D341Med (cell line): ENCODE results near the gene SPACA7.

ENCODE experiments used
- DNase-seq: peaks from one replicate; pipeline ENCODE4 v3.0.0; 2012; ENCODE audit warnings: low spot score

Gene SPACA7

DNA sequence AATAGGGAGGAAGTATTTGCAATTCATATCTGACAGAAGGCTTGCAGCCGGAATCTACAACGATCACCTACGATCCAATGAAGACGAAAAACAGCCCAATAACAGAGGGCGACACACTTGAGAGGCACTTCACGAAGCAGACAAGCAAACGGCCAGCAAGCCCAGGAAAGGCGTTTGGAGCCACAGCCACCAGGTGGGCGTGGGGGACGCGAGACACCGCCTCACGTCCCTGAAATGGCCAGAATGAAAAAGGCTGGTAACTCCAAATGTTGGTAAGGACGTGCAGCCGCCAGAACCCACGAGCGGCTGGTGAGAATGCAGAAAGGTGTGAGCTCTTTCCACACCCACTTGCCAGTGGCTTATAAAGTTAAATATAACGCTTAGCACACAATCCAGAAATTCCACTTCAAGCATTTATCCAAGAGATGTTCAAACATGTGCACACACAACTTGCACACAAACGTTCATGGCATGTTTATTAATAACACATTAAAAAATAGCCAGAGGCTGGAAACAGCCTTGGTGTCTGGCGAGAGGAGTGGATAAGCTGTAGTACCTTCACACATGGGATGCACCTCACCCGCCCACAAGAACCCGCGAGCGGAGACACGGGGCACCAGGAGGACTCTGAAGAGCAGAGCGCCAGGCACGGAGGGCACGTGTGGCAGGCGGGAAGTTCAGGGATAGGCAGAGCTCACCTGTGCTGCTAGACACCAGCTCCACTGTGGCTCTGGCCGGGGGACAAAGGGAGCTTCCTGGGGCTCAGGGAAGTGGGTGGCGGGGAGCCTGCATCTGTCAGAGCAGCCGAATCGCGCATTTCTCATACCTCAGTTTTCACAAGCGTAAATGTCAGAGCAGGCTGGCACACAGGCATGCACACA is 89.3 kb downstream of the SPACA7 start:
- no peak for DNase-seq

DNA sequence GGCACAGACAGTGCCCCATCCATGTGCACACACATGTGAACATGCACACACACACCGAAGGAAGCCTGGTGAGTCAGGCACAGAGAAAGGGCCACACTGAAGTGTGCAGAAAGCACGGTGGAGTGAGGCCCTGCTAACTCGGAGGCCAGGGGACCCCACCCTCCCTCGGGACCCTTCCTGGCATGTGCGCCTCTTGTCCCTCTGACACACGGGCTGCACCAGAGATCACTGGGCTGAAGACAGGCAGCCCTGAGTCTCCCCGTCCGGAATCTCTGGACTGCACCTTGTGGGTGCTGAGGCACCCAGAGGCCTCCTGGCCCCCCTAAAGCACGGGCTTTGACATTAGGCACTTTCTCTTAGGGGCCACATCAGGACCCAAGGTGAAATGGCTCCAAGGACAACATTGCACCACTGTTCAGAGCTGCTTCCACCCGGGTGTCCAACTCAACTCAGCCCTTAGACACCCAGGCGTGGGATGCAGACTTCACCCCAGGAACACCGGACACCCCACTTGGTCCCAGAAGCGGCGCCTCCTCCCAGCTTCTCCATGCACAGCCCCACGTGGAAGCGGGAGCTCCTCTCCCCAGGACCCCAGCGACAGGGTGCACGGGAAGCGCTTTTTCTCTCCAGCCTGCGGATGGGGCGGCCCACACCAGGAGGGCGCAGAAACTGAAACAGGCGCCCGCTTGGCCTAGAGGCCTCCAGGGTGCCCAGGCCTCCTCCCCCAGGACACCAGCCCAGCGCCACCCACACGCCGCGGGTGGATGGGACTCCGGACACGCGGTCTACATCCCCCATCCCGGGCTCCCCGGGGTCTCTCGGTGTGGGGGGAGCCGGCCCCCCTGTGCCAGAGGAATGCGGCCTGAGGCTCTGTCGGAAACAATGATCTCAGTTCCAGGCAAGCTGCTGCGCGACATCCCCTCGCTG is 90.2 kb downstream of the SPACA7 start:
- DNase-seq = no peak

DNA sequence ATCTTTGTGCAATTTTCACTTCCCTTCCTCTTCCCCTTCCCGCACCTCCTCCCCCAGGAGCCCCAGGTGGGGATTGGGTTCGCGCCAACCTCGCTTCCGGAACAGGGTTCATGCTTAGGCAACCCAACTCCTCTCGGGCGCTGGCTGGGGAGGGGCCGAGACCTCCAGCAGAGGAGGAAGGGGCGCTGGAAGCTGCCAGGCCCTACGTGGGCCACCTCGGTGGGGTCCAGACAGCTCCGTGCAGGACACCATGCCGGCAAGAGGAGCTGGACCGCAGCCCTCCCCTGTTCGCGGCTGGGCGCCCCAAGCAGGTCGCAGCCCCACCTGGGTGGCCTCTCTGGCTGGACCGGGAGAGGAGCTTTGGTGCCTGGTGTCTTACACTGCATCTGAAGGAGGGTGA is 91.1 kb downstream of the SPACA7 start:
- no peak for DNase-seq

DNA sequence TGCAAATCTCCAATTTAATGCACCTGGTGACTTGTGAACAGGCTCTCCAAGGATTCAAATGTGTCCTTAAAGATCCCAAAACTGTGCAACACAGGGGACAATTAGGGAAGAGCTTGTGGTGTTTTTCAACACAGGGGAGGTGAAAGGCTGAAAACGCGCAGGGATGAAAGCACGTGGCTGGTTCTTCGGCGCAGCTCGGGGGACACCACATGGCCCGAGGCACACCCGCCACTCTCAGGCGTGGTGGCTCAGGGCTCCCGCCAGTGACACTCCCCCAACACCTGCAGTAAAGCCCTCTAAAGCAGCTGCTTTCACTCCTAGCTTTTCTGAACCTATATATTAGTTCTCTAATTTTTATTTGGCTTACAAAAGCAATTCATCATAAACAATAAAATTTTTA is 91.9 kb downstream of the SPACA7 start:
- no peak for DNase-seq

DNA sequence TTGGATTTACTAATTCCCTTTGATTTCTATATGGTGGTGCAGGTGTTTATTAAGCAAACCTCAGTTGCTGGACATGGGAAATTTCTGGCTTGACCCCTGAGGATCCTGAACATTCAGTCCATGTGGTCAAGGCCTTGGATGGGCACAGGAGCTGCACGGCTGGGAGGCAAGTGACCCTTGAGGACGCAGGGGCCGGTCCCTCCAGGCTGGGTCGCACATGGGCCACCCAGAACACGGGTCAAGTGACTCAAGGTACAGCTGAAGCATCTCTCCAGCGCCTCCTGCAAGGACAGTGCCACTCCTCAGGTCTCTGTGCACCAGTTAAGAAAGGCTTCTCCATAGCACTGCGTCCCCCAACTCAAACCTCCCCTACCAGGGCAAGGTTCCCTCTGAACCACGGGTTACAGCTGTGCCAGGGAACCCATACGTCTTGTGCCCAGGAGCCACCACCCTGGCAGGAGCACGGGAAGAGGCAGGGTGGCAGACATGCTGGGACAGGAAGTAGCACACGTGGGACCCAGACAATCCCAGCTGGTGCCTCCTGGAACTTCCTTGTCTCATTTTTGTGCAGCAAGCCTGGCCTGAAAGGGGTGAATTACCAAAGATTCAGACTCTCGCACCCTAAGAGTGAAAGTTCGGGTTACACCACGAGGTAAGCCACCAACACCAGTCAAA is 93.1 kb downstream of the SPACA7 start:
- no peak for DNase-seq

DNA sequence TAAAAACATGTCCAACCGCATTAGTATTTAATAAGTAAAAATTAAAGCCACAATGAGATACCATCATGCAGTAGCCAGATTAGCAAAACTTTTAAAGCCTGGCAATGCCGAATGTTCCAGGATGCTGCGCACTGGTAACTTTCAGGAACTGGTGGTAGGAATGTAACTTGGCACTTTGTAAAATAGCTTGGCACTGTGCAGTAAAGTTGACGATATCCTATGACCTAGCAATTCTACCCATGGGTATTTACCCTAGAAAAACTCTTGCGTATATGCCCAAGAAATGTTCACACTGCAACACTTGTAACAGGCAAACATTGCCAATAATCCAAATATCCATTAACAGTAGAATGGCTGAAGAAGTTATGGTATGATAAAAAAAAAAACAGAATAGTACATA is 97.7 kb downstream of the SPACA7 start:
- DNase-seq = no peak

DNA sequence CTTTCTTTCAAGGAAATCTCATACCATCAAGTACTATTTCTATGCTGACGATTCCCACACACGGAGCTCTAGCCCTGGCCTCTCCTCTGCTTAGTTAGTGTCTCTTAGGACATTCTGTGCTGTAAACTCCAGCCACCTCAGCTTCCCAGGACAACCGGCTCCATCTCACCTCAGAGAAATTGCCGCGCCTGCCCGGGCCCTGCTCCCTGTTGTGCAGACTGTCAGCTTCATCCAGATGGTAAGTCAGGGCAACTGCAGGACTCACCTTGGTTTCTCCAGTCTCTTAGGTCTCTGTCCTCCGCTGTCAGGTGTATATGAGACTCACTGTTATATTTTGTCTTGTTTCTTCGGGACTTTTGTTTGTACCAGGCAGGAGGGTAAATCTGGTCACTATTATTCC is 98.7 kb downstream of the SPACA7 start:
- no peak for DNase-seq

DNA sequence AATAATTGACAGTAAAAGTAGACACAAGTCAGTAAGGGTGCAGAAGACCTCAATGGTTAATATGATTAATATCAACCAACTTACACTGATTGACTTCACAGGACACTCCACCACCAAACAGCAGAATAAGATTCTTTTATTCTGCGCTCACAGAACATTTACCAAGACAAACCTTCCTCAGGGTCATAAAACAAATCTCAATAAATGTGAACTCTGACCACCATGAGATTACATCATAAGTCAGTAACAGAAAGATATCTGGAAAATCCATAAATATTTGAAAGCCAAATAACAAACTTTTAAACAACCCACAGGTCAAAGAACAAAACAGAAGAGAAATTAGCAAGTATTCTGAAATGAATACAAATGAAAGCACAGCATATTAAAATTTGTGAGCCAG is 99.7 kb downstream of the SPACA7 start:
- DNase-seq = no peak

DNA sequence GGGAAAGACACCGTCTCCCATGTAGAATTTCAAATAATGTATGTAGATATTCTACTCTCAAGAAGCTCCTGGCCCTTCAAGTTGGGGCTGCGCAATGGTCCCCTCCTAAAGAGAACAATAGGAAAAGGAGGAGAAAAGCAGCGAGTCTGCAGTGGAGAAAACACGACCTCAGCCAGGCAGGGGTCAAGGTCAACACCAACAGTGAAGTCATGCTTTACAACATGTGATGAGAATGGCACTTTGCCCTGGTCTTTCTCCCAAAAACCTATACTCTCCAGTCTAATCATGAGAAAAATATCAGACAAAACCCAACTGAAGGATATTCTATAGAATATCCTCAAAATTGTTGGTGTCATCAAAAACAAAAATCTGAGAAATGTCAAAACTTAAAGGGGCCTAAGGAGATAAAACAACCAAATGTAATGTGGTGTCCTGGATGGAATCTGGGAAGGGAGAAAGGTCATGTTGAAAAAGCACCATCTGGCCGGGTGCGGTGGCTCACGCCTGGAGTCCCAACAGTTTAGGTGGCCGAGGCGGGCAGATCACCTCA is 101.0 kb downstream of the SPACA7 start:
- no peak for DNase-seq

DNA sequence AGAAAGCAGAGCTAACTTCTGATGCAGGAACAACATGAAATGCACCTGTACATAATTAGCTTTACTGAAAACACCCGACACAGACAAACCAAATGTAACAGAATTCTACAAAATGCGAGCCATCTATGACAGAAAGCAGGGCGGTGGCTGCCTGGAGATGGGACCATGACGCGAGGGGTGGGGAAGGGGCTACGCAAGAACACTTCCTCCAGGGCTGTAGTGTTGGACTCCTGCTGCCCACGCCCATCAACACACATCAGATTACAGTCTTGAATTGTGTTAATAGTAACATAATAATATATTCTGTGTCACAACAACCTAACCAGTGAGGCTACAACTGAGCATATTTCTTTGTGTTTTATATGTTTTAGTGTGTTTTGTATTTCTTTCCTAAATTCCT is 103.2 kb downstream of the SPACA7 start:
- DNase-seq = no peak

DNA sequence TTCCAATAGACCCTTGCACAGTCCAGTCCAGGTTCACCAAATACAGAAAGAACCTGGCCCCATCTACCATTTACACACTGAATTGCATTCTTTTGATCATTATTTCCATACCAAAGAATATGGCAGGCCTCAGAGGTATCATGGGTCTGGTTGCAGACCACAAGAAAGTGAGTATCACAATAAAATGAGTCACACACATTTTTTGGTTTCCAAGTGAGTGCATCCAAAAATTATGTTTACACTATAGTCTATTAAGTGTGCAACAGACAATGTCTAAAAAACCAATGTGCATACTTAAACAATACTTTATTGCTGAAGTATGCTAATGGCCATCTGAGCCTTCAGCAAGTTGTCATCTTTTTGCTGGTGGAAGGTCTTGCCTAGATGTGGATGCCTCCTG is 105.3 kb downstream of the SPACA7 start:
- no peak for DNase-seq

DNA sequence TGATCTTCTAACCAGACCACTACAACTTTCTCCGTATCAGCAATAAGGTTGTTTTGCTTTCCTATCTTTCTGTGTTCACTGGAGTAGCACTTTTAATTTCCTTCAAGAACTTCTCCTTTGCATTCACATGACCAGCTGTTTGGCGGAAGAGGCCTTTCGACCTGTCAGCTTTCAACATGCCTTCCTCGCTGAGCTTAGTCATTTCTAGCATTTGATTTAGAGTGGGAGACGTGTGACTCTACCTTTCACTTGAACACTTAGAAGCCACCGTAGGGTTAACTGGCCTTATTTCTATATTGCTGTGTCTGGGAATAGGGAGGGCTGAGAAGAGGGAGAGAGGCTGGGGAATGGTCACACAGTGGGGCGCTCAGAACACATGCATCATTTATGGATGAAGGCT is 107.1 kb downstream of the SPACA7 start:
- no peak for DNase-seq
